Measurements from ENCODE around the gene CYP2W1. TPM values are rescaled to one million over a fixed set of nuclear protein-coding genes. Genes with fewer than 3 reads are reported as not detected.

CYP2W1 gene
- total RNA-seq, 1 donor from 2014 or later = 15.3 TPM

- Mint-ChIP-seq H3K4me3 (no peak overlapping the region), H3K36me3 (no peaks in the 10 kb centered on the region), H3K27ac (no peak overlapping the region), H3K4me1 (ENCODE audit: unreplicated experiment) (peaks cover 7% of the 10 kb centered on the region), H3K9me3 (no peaks in the 10 kb centered on the region), H3K27me3 (no peaks in the 10 kb centered on the region)
- TF ChIP-seq, protein P1, sequence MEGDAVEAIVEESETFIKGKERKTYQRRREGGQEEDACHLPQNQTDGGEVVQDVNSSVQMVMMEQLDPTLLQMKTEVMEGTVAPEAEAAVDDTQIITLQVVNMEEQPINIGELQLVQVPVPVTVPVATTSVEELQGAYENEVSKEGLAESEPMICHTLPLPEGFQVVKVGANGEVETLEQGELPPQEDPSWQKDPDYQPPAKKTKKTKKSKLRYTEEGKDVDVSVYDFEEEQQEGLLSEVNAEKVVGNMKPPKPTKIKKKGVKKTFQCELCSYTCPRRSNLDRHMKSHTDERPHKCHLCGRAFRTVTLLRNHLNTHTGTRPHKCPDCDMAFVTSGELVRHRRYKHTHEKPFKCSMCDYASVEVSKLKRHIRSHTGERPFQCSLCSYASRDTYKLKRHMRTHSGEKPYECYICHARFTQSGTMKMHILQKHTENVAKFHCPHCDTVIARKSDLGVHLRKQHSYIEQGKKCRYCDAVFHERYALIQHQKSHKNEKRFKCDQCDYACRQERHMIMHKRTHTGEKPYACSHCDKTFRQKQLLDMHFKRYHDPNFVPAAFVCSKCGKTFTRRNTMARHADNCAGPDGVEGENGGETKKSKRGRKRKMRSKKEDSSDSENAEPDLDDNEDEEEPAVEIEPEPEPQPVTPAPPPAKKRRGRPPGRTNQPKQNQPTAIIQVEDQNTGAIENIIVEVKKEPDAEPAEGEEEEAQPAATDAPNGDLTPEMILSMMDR (conservative IDR thresholded peaks at IDR 0.05) = no peak
- DNase-seq (ENCODE audit: extremely low spot score, unreplicated experiment) = no peak
Measured at GRCh38 chr7:991729-992656, 9.0 kb downstream of the CYP2W1 start.

DNA sequence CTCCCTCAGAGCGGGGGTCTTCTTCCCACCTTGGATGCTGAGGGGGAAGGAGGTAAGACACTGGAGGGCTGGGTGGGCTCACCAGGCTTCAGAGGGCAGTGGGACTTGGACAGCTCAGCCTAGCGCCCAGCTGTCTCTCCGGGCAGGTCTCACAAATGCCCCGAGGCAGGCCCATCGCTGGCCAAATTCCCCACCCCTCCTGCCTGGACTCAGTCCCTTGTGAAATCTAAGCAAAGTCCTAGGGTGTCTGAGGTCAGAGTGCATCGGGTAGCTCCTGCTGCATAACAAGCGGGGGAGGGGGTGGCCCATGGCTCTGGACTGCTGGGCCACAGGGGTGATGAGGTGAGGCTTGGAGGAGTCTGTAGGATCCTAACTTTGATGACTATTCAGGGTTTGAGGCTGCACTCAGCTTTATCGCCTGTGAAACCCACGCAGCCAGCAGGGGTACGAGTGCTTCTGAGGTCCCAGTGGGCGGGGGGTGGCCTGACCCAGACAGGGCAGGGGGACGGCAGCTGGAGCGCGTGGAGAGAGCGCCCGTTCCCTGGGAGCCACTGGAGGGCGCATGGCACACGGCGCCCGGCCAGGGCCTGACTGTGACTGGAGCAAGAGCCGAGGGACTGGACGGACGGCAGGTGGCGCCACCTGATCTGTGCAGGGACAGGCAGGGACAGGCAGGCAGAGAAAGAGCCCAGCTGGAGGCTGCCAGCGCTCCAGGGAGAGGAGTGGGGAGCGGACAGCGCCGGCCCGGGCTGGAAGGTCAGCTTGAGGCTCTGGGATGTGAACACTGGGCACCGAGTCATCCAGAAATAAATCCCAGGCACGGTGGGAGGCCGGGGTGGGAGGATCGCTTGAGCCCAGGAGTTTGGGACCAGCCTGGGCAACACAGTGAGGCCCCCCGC, 10.0 kb downstream of the CYP2W1 start:
- peak overlapping the region; percentile 51 for H3K27ac Mint-ChIP-seq
- no peaks in the 10 kb centered on the region for H3K27me3 Mint-ChIP-seq
- peaks cover 7% of the 10 kb centered on the region for H3K4me1 Mint-ChIP-seq (ENCODE audit: unreplicated experiment)
- H3K4me3 Mint-ChIP-seq = no peak overlapping the region
- no peaks in the 10 kb centered on the region for H3K36me3 Mint-ChIP-seq
- no peaks in the 10 kb centered on the region for H3K9me3 Mint-ChIP-seq
- peak; percentile 99 for DNase-seq (ENCODE audit: extremely low spot score, unreplicated experiment)
- TF ChIP-seq, protein P1 (conservative IDR thresholded peaks at IDR 0.05) = peak; percentile 100

DNA sequence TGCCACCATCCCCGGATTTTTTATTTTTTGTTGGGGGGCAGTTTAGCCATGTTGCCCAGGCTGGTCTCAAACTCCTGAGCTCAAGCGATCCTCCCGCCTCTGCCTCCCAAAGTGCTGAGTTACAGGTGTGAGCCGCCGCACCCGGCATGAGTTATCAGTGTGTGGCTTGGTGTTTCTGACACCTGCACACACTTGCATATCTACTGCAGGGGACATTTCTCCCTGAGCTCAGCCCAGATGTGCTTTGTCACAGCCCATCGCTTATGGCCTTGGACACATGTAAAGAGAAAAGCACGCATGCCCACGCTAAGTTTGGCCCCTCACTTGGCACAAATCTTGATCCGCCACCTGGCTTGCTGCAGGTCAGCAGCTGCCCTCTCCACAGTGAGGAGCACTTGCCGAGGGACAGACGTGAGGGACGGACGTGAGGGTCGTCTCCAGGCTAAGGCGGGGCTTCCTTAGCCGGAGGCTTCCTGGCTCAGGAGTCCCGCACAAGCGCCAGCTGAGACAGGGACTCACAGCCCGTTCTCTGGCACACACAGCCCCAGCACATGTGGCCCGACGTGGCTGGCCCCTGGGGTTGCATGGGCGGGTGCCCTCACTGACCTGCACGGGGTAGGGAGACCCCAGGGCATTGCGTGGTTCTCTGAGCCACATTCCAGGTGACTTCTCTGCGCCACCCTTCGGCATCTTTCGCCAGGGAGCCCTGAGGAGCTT, 11.8 kb downstream of the CYP2W1 start:
- DNase-seq (ENCODE audit: extremely low spot score, unreplicated experiment) = no peak
- TF ChIP-seq, protein P1 (conservative IDR thresholded peaks at IDR 0.05) = no peak
- Mint-ChIP-seq H3K36me3 (no peaks in the 10 kb centered on the region), H3K4me1 (ENCODE audit: unreplicated experiment) (peaks cover 7% of the 10 kb centered on the region), H3K9me3 (no peaks in the 10 kb centered on the region), H3K4me3 (peak overlapping the region; percentile 44), H3K27ac (peak overlapping the region; percentile 39), H3K27me3 (no peaks in the 10 kb centered on the region)

DNA sequence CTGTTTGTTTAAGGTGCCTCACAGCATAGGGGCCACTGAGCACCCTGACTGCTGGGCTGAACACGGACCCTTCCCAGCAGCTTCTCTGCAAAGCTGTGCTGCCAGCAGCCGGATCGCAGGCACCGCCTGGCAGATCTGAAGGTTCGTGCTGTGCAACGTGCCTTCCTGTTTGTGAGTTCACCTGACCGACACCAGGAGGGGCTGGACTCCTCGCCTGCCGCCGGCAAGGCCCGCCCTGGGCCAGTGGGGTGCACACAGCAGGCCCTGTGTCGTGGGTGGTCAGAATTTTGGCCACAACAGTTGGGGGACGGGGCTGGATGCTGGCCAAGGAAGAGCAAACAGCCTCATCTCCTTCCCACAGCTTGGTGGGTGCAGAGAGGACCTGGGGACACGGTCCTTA, 12.6 kb downstream of the CYP2W1 start:
- H3K9me3 Mint-ChIP-seq = no peaks in the 10 kb centered on the region
- no peak for DNase-seq (ENCODE audit: extremely low spot score, unreplicated experiment)
- H3K27ac Mint-ChIP-seq = no peak overlapping the region
- H3K36me3 Mint-ChIP-seq = no peaks in the 10 kb centered on the region
- H3K4me1 Mint-ChIP-seq (ENCODE audit: unreplicated experiment) = peaks cover 7% of the 10 kb centered on the region
- no peak overlapping the region for H3K4me3 Mint-ChIP-seq
- no peaks in the 10 kb centered on the region for H3K27me3 Mint-ChIP-seq
- TF ChIP-seq, protein P1 (conservative IDR thresholded peaks at IDR 0.05) = no peak
